Measurements from ENCODE around the gene NIPBL. TPM values are rescaled to one million over a fixed set of nuclear protein-coding genes. Genes with fewer than 3 reads are reported as not detected.
"Not testable (repeated sequence)": the region's sequence is repeated elsewhere in the genome, so short reads cannot be mapped to it uniquely, and the experiment has no call there.

NIPBL gene
- total RNA-seq, 2 experiments from 2014 or later: 108 to 120 TPM

GRCh38 chr5:36915653-36916052 lies 39.1 kb downstream of the NIPBL start:
- no peaks in the 10 kb centered on the region for H3K27me3 Mint-ChIP-seq

GRCh38 chr5:36916614-36917013 lies 40.0 kb downstream of the NIPBL start:
- H3K4me3 Mint-ChIP-seq; H3K27ac Mint-ChIP-seq; H3K4me1 ChIP-seq (ENCODE audit: insufficient read depth, low read length); CTCF ChIA-PET; H3K4me3 ChIP-seq (ENCODE audit: low read length); H3K36me3 ChIP-seq (ENCODE audit: insufficient read depth, low read length); ATAC-seq (ENCODE audit: poor library complexity); H3K9me3 Mint-ChIP-seq; DNase-seq; H3K27me3 ChIP-seq (ENCODE audit: control insufficient read depth in 1 of 2, insufficient read depth in 2 of 2, low read length in 2 of 2); H3K9me3 ChIP-seq (ENCODE audit: control insufficient read depth in 1 of 2, insufficient read depth in 1 of 2, low read length in 2 of 2); POLR2A ChIA-PET; H3K27ac ChIP-seq (ENCODE audit: low read depth in 1 of 2, low read length in 2 of 2); intact Hi-C loops (cut with DNase I, micrococcal nuclease); H3K27me3 Mint-ChIP-seq: not testable (repeated sequence)
- Mint-ChIP-seq H3K36me3 (ENCODE audit: low read depth) (peaks cover 15% of the 10 kb centered on the region), H3K4me1 (ENCODE audit: low read depth) (peaks cover 59% of the 10 kb centered on the region)

More at GRCh38 chr5:36915653-36916052, 39.1 kb downstream of the NIPBL start:
- no peak overlapping the region for H3K27ac ChIP-seq (ENCODE audit: low read depth in 1 of 2, low read length in 2 of 2)
- Mint-ChIP-seq H3K9me3 (no peaks in the 10 kb centered on the region), H3K4me3 (no peak overlapping the region), H3K4me1 (ENCODE audit: low read depth) (peaks cover 49% of the 10 kb centered on the region), H3K36me3 (ENCODE audit: low read depth) (peaks cover 15% of the 10 kb centered on the region), H3K27ac (no peak overlapping the region)
- no peaks in the 10 kb centered on the region for H3K9me3 ChIP-seq (ENCODE audit: control insufficient read depth in 1 of 2, insufficient read depth in 1 of 2, low read length in 2 of 2)
- peaks cover 3% of the 10 kb centered on the region for H3K4me1 ChIP-seq (ENCODE audit: insufficient read depth, low read length)
- ATAC-seq (ENCODE audit: poor library complexity) (no peak), DNase-seq (no peak)
- intact Hi-C loops (cut with DNase I, micrococcal nuclease): no loop called here
- no peak for TF ChIP-seq CTCF (IDR thresholded peaks at IDR 0.05)
- no peak overlapping the region for H3K4me3 ChIP-seq (ENCODE audit: low read length)
- H3K36me3 ChIP-seq (ENCODE audit: insufficient read depth, low read length): no peaks in the 10 kb centered on the region
- H3K27me3 ChIP-seq (ENCODE audit: control insufficient read depth in 1 of 2, insufficient read depth in 2 of 2, low read length in 2 of 2): no peaks in the 10 kb centered on the region
- CTCF ChIA-PET: interaction anchor here (0.6 kb wide), 1 partner anchor 29 kb away, joined by 3 read pairs; no protein-coding TSS in a partner anchor
- POLR2A ChIA-PET: no interaction called here

- H3K36me3 ChIP-seq (ENCODE audit: insufficient read depth, low read length); H3K27ac ChIP-seq (ENCODE audit: low read depth in 1 of 2, low read length in 2 of 2); H3K9me3 Mint-ChIP-seq; POLR2A ChIA-PET; CTCF ChIA-PET; H3K27me3 Mint-ChIP-seq; H3K27me3 ChIP-seq (ENCODE audit: control insufficient read depth in 1 of 2, insufficient read depth in 2 of 2, low read length in 2 of 2); H3K4me3 ChIP-seq (ENCODE audit: low read length); H3K4me3 Mint-ChIP-seq; H3K27ac Mint-ChIP-seq; ATAC-seq (ENCODE audit: poor library complexity); DNase-seq; intact Hi-C loops (cut with DNase I, micrococcal nuclease); H3K9me3 ChIP-seq (ENCODE audit: control insufficient read depth in 1 of 2, insufficient read depth in 1 of 2, low read length in 2 of 2); H3K4me1 ChIP-seq (ENCODE audit: insufficient read depth, low read length): not testable (repeated sequence)
- Mint-ChIP-seq H3K4me1 (ENCODE audit: low read depth) (peaks cover 63% of the 10 kb centered on the region), H3K36me3 (ENCODE audit: low read depth) (peaks cover 15% of the 10 kb centered on the region)
These were observed 40.8 kb downstream of the NIPBL start for GRCh38 chr5:36917358-36917757.

- no peak overlapping the region for H3K27ac ChIP-seq (ENCODE audit: low read depth in 1 of 2, low read length in 2 of 2)
- Mint-ChIP-seq H3K9me3 (no peaks in the 10 kb centered on the region), H3K27ac (no peak overlapping the region), H3K4me3 (peak overlapping the region; percentile 0), H3K4me1 (ENCODE audit: low read depth) (peaks cover 63% of the 10 kb centered on the region), H3K27me3 (no peaks in the 10 kb centered on the region), H3K36me3 (ENCODE audit: low read depth) (peaks cover 15% of the 10 kb centered on the region)
- no peak for TF ChIP-seq CTCF (IDR thresholded peaks at IDR 0.05)
- intact Hi-C loops (cut with DNase I, micrococcal nuclease): no loop called here
- no peak overlapping the region for H3K4me3 ChIP-seq (ENCODE audit: low read length)
- ChIA-PET POLR2A (no interaction called here), CTCF (interaction anchor here (1.4 kb wide), 1 partner anchor 44 kb away, joined by 3 read pairs; no protein-coding TSS in a partner anchor)
- no peaks in the 10 kb centered on the region for H3K27me3 ChIP-seq (ENCODE audit: control insufficient read depth in 1 of 2, insufficient read depth in 2 of 2, low read length in 2 of 2)
- ATAC-seq (ENCODE audit: poor library complexity) (no peak), DNase-seq (no peak)
- no peaks in the 10 kb centered on the region for H3K36me3 ChIP-seq (ENCODE audit: insufficient read depth, low read length)
- H3K9me3 ChIP-seq (ENCODE audit: control insufficient read depth in 1 of 2, insufficient read depth in 1 of 2, low read length in 2 of 2): no peaks in the 10 kb centered on the region
- H3K4me1 ChIP-seq (ENCODE audit: insufficient read depth, low read length): no peaks in the 10 kb centered on the region
These were observed 42.7 kb downstream of the NIPBL start for GRCh38 chr5:36919238-36919637.
